ENCODE data around the gene OAS3.

Gene OAS3

GRCh38 chr12:112928978-112929377 lies 9.3 kb upstream of the OAS3 start:
- DNase-seq (ENCODE audit: extremely low read depth, insufficient read length): no peak
- H3K36me3 ChIP-seq (ENCODE audit: control insufficient read depth, insufficient read depth, low read length): no peaks in the 10 kb centered on the region
- no peak for TF ChIP-seq CTCF (IDR thresholded peaks at IDR 0.05; ENCODE audit: insufficient read depth, low read length, poor library complexity, severe bottlenecking)
- no peaks in the 10 kb centered on the region for H3K27me3 ChIP-seq (replicated peaks; ENCODE audit: control insufficient read depth, insufficient read depth, low read length)
- no peak overlapping the region for H3K4me3 ChIP-seq (replicated peaks; ENCODE audit: low read depth, low read length)

GRCh38 chr12:112929715-112930114 lies 8.6 kb upstream of the OAS3 start:
- Histone ChIP-seq H3K27me3 (replicated peaks; ENCODE audit: control insufficient read depth, insufficient read depth, low read length) (no peaks in the 10 kb centered on the region), H3K4me3 (replicated peaks; ENCODE audit: low read depth, low read length) (no peak overlapping the region), H3K36me3 (ENCODE audit: control insufficient read depth, insufficient read depth, low read length) (no peaks in the 10 kb centered on the region)
- no peak for DNase-seq (ENCODE audit: extremely low read depth, insufficient read length)
- no peak for TF ChIP-seq CTCF (IDR thresholded peaks at IDR 0.05; ENCODE audit: insufficient read depth, low read length, poor library complexity, severe bottlenecking)

GRCh38 chr12:112930350-112930749 lies 7.9 kb upstream of the OAS3 start:
- no peak for TF ChIP-seq CTCF (IDR thresholded peaks at IDR 0.05; ENCODE audit: insufficient read depth, low read length, poor library complexity, severe bottlenecking)
- DNase-seq (ENCODE audit: extremely low read depth, insufficient read length): no peak
- Histone ChIP-seq H3K36me3 (ENCODE audit: control insufficient read depth, insufficient read depth, low read length) (no peaks in the 10 kb centered on the region), H3K27me3 (replicated peaks; ENCODE audit: control insufficient read depth, insufficient read depth, low read length) (no peaks in the 10 kb centered on the region), H3K4me3 (replicated peaks; ENCODE audit: low read depth, low read length) (no peak overlapping the region)

- no peak for TF ChIP-seq CTCF (IDR thresholded peaks at IDR 0.05; ENCODE audit: insufficient read depth, low read length, poor library complexity, severe bottlenecking)
- no peak for DNase-seq (ENCODE audit: extremely low read depth, insufficient read length)
- H3K36me3 ChIP-seq (ENCODE audit: control insufficient read depth, insufficient read depth, low read length): no peaks in the 10 kb centered on the region
- no peak overlapping the region for H3K4me3 ChIP-seq (replicated peaks; ENCODE audit: low read depth, low read length)
- H3K27me3 ChIP-seq (replicated peaks; ENCODE audit: control insufficient read depth, insufficient read depth, low read length): no peaks in the 10 kb centered on the region
These were observed 5.7 kb upstream of the OAS3 start for GRCh38 chr12:112932485-112933128.

GRCh38 chr12:112933129-112933505 lies 5.2 kb upstream of the OAS3 start:
- no peaks in the 10 kb centered on the region for H3K27me3 ChIP-seq (replicated peaks; ENCODE audit: control insufficient read depth, insufficient read depth, low read length)
- no peaks in the 10 kb centered on the region for H3K36me3 ChIP-seq (ENCODE audit: control insufficient read depth, insufficient read depth, low read length)
- TF ChIP-seq CTCF (IDR thresholded peaks at IDR 0.05; ENCODE audit: insufficient read depth, low read length, poor library complexity, severe bottlenecking): no peak
- DNase-seq (ENCODE audit: extremely low read depth, insufficient read length): no peak
- H3K4me3 ChIP-seq (replicated peaks; ENCODE audit: low read depth, low read length): no peak overlapping the region

- no peak for DNase-seq (ENCODE audit: extremely low read depth, insufficient read length)
- no peak for TF ChIP-seq CTCF (IDR thresholded peaks at IDR 0.05; ENCODE audit: insufficient read depth, low read length, poor library complexity, severe bottlenecking)
- H3K27me3 ChIP-seq (replicated peaks; ENCODE audit: control insufficient read depth, insufficient read depth, low read length): no peaks in the 10 kb centered on the region
These were observed 2.0 kb upstream of the OAS3 start for GRCh38 chr12:112936264-112936663.

More at GRCh38 chr12:112936264-112936663, 2.0 kb upstream of the OAS3 start:
- Histone ChIP-seq H3K4me3 (replicated peaks; ENCODE audit: low read depth, low read length) (no peak overlapping the region), H3K36me3 (ENCODE audit: control insufficient read depth, insufficient read depth, low read length) (no peaks in the 10 kb centered on the region)
